Peyer's patch (tissue), 4 donors: ENCODE measurements around the gene LUZP1.

Experiments
- CTCF ChIP-seq, 6 experiments: fragments of 450-650 bp in 4 of 6; fragments of 200-600 bp in 2 of 6; sonication (generic) in 1 of 6; IDR thresholded peaks; one replicate each; pipeline ENCODE4 v1.5.1; 2017 to 2019; ENCODE audit warnings: antibody characterized with exemption in 6 of 6, mild to moderate bottlenecking in 3 of 6, moderate library complexity in 1 of 6
- POLR2A ChIP-seq, 2 donors: fragments of 450-650 bp; IDR thresholded peaks; one replicate each; pipeline ENCODE4 v1.5.1; 2017; ENCODE audit warnings: antibody characterized with exemption in 2 of 2, mild to moderate bottlenecking in 2 of 2, moderate library complexity in 2 of 2

- TF ChIP-seq CTCF (IDR thresholded peaks at IDR 0.05) (no peak), POLR2A (IDR thresholded peaks at IDR 0.05) (no peak)
Observed at GRCh38 chr1:23118407-23118806, 50.2 kb downstream of the LUZP1 start.
